ENCODE results near the gene KRTAP10-12.

GRCh38 chr21:44687671-44688070, 9.3 kb upstream of the KRTAP10-12 start:
- TF ChIP-seq CTCF (IDR thresholded peaks at IDR 0.05): no peak
- no peak for TF ChIP-seq POLR2A (IDR thresholded peaks at IDR 0.05)

Data from esophagus squamous epithelium (tissue), 4 donors.